Cortex of kidney (tissue), 1 donor: Measurements from ENCODE around the gene GAGE12E.
"Not testable (repeated sequence)": the region's sequence is repeated elsewhere in the genome, so short reads cannot be mapped to it uniquely, and the experiment has no call there.

Source experiments
- DNase-seq: peaks from one replicate; lab custom pipeline; 2025; lab: John Stamatoyannopoulos, UW

The GAGE12E gene

GRCh38 chrX:49550989-49551388 is at the start of gene GAGE12E:
GAGE12E (plus strand) TSS chrX:49551289; CDS start chrX:49552444, 1,155 bp downstream.
- not testable (repeated sequence) for DNase-seq

GRCh38 chrX:49531877-49532276 is 19.2 kb upstream of the GAGE12E start, which contains the start of gene GAGE12C:
GAGE12C (plus strand) TSS chrX:49532177; CDS start chrX:49533332, 1,155 bp downstream.
- DNase-seq = not testable (repeated sequence)

DNA sequence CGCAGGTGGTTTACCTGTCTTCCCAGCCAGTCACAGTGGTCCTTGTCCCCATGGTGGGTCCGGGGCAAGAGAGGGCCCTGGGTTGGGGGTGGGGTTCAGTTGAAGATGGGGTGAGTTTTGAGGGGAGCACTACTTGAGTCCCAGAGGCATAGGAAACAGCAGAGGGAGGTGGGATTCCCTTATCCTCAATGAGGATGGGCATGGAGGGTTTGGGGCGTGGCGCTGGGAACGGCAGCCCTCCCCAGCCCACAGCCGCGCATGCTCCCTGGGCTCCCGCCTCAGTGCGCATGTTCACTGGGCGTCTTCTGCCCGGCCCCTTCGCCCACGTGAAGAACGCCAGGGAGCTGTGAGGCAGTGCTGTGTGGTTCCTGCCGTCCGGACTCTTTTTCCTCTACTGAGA is 9.7 kb upstream of the GAGE12E start, which contains the start of gene GAGE12D:
TSS of gene GAGE12D (plus strand) at position 301 of the 400 bp plus-strand sequence. CDS start 1,155 bp downstream, outside the sequence.
- DNase-seq = not testable (repeated sequence)

- not testable (repeated sequence) for DNase-seq
These were observed 9.5 kb downstream of the GAGE12E start, which contains the start of gene GAGE12F for GRCh38 chrX:49560542-49560941. GAGE12F (plus strand) TSS chrX:49560842; CDS start chrX:49561997, 1,155 bp downstream.

- DNase-seq = not testable (repeated sequence)
These were observed 17.6 kb downstream of the GAGE12E start for GRCh38 chrX:49568728-49569127.

DNA sequence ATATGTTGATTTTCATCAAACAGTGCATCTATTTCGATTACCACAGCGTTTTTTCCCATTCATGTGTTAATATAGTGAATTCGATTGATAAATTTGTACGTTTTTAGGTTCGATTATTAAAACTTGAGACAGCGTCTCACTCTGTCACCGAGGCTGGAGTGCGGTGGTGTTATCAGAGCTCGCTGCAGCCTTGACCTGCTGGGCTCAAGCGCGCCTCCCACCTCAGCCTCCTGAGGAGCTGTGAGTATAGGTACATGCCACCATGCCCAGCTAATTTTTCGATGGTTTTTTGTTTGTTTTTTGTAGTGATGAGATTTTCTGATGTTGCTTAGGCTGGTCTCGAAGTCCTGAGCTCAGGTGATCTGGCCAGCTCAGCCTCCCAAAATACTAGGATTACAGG is 18.1 kb downstream of the GAGE12E start:
- DNase-seq = not testable (repeated sequence)

DNA sequence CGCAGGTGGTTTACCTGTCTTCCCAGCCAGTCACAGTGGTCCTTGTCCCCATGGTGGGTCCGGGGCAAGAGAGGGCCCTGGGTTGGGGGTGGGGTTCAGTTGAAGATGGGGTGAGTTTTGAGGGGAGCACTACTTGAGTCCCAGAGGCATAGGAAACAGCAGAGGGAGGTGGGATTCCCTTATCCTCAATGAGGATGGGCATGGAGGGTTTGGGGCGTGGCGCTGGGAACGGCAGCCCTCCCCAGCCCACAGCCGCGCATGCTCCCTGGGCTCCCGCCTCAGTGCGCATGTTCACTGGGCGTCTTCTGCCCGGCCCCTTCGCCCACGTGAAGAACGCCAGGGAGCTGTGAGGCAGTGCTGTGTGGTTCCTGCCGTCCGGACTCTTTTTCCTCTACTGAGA is 19.0 kb downstream of the GAGE12E start, which contains the start of gene GAGE12G:
TSS of gene GAGE12G (plus strand) at position 301 of the 400 bp plus-strand sequence. CDS start 1,155 bp downstream, outside the sequence.
- not testable (repeated sequence) for DNase-seq

- DNase-seq = not testable (repeated sequence)
These were observed 28.6 kb downstream of the GAGE12E start, which contains the start of gene GAGE12H for GRCh38 chrX:49579649-49580048. GAGE12H (plus strand) TSS chrX:49579949; CDS start chrX:49581104, 1,155 bp downstream.

DNA sequence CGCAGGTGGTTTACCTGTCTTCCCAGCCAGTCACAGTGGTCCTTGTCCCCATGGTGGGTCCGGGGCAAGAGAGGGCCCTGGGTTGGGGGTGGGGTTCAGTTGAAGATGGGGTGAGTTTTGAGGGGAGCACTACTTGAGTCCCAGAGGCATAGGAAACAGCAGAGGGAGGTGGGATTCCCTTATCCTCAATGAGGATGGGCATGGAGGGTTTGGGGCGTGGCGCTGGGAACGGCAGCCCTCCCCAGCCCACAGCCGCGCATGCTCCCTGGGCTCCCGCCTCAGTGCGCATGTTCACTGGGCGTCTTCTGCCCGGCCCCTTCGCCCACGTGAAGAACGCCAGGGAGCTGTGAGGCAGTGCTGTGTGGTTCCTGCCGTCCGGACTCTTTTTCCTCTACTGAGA is 38.1 kb downstream of the GAGE12E start, which contains the start of gene GAGE2A:
TSS of gene GAGE2A (plus strand) at position 301 of the 400 bp plus-strand sequence. CDS start 1,155 bp downstream, outside the sequence.
- DNase-seq = not testable (repeated sequence)

DNA sequence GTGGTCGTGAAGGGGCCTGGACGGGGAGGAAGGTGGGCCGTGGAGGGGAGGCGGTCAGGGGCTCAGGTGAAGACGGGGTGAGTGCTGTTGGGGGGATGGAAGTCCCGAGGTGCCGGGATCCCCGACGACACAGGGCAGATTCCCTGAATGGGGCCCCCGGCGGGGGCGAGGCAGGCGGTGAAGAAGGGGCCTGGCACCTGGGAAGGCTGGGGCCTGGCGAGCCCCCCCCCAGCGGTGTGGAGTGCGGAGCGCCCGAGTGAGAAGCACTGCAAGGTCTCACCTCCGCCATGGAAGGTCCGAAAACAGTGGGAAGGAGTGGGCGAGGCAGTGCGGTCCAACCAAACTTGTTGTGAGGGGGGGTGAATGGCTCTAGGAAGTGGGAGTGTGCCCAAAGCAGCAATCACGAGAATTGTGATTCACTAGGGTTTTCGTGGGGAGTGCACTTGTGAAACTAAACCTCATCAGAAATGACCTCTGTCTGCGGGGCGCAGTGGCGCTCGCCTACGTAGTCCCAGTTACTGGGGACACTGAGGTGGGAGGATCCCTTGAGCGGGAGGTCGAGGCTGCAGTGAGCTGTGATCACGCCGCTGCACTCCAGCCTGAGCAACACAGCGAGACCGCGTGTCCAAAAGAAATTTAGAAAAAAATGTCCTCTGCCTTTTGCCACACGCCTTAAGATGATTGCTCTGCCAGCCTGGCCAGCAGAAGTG is 38.8 kb downstream of the GAGE12E start:
- DNase-seq = not testable (repeated sequence)

DNA sequence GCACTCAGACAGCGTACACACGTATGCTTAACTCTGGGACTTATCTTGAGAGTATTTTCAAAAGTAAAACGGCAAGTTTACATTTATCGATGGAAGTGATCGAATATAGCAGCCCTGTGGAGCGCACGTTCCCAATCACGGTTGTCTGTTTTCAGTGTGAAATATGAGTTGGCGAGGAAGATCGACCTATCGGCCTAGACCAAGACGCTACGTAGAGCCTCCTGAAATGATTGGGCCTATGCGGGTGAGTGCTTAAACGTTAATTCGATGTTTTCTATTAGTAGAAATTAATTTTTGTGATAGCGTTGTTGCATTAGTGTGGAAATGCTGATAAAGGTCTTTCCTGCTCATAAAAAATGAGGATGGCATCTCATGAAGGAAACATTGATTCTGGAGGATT is 39.4 kb downstream of the GAGE12E start:
- not testable (repeated sequence) for DNase-seq

DNA sequence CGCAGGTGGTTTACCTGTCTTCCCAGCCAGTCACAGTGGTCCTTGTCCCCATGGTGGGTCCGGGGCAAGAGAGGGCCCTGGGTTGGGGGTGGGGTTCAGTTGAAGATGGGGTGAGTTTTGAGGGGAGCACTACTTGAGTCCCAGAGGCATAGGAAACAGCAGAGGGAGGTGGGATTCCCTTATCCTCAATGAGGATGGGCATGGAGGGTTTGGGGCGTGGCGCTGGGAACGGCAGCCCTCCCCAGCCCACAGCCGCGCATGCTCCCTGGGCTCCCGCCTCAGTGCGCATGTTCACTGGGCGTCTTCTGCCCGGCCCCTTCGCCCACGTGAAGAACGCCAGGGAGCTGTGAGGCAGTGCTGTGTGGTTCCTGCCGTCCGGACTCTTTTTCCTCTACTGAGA is 47.6 kb downstream of the GAGE12E start, which contains the start of gene GAGE1:
TSS of gene GAGE1 (plus strand) at position 301 of the 400 bp plus-strand sequence. CDS start 1,155 bp downstream, outside the sequence.
- DNase-seq = not testable (repeated sequence)
